ENCODE results near the gene TMEM30B. TPM values are rescaled to one million over a fixed set of nuclear protein-coding genes. Genes with fewer than 3 reads are reported as not detected.
"Not testable (repeated sequence)": the region's sequence is repeated elsewhere in the genome, so short reads cannot be mapped to it uniquely, and the experiment has no call there.

Gene TMEM30B
- total RNA-seq, 2 donors from 2014 or later: 0.81 to 1.2 TPM

DNA sequence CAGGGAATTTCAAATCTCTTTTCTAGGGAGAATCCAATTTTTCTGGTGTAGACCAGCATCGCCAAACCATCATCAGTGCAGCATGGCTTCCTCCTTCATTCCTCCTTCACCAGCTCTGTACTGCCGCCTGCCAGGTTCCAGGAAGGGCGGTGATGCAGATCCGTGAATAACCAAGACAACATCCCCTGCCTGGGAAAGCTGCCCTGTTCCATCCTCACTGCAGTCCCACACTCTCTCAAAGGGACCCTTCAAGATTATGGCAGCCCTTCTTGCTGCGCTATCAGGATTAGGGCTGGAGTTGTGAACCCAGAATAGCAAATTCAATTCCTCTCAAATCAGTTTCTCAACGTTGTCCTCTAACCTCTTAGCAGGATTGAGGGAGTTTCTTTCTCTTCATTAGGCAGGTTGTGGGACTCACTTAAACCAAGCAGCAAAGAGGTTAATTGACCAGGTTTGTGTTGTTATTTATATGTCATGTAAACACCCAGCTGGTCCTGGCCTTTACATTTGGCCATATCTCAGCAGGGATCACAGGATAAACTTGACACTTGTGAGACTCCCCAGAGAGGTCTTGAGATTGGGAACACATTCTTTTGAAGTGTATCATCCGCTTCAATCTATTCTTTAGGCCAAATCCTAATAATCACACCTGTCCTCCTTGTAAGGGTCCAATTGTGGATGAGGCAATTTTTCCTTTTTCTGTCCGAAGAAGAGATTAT, 26.2 kb downstream of the TMEM30B start:
- Mint-ChIP-seq H3K4me1 (ENCODE audit: low read depth in 2 of 2) (peaks cover 3 to 6% of the 10 kb centered on the region in 2 donors), H3K27ac (no peak overlapping the region), H3K9me3 (no peaks in the 10 kb centered on the region), H3K36me3 (no peaks in the 10 kb centered on the region), H3K27me3 (peaks cover 21 to 40% of the 10 kb centered on the region in 2 donors), H3K4me3 (no peak overlapping the region)
- no peak for ATAC-seq
- DNase-seq (ENCODE audit: low spot score): no peak

DNA sequence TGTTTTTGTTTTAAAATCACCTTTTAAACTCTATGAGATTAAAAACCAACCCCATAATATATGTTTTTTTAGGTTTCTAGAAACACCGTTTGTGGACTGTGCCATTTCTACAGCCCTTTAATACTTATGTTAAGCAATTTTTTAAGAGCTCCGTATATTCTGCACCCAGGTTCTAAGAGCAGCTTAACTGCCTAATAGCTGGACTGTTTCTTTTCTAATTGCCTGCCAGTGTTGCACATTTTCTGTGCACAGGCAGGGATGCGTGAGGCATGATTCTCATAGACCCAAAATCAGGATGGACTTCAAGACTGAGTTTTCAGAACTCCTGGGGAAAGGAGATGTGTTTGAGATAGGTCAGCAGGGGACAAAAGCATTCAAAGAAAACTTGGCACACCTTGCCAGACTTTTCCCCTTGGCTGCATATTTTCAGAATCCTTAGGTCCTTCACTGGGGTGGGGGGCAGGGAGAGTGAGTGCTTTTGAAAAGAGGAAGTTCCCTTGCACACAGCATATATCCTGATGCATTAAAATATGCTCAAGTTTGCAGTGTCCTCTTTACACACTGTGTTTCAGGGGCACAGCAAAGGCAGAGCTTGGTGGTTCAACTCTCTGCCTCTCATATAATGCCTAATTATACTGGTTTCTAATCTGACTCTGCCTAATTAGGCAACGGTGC, 27.9 kb downstream of the TMEM30B start:
- H3K27me3 Mint-ChIP-seq: peaks cover 24 to 32% of the 10 kb centered on the region in 2 donors
- no peak for ATAC-seq
- no peaks in the 10 kb centered on the region for H3K36me3 Mint-ChIP-seq
- H3K27ac Mint-ChIP-seq: no peak overlapping the region
- no peak for DNase-seq (ENCODE audit: low spot score)
- H3K4me1 Mint-ChIP-seq (ENCODE audit: low read depth in 2 of 2): peaks cover 3 to 6% of the 10 kb centered on the region in 2 donors
- H3K9me3 Mint-ChIP-seq: no peaks in the 10 kb centered on the region
- H3K4me3 Mint-ChIP-seq: no peak overlapping the region

DNA sequence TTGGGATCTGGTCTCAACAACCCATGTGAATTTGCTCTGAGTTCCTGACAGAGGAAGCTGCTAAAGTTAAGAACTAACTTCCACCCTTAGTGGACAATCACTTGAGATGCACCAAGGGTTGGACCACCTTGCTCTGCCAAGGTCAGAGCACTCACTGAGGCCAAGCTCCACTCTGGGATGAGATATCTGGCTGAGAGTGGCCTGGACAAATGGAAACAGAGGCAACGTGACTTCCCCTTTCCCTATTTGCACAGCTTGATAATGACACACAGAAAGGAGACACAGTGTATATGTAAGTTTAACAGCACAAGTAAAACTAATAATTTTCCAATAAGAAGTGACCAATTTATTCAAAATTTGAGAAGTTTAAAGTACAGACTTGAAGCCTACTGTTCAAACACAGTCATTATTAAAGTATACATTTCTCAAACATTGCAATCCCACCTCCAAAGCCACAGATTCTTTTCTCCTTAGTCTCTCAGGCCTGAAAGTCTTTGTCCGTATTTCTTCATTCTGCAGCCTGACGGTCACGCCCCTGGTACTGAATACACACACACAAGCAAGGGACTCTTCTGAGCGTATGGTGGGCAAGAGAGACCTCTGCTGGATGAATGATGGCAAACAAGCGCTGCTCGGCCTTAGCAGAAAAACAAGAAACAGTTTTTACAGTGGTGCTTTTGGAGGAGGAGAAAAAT, 28.6 kb downstream of the TMEM30B start:
- peaks cover 24 to 32% of the 10 kb centered on the region in 2 donors for H3K27me3 Mint-ChIP-seq

DNA sequence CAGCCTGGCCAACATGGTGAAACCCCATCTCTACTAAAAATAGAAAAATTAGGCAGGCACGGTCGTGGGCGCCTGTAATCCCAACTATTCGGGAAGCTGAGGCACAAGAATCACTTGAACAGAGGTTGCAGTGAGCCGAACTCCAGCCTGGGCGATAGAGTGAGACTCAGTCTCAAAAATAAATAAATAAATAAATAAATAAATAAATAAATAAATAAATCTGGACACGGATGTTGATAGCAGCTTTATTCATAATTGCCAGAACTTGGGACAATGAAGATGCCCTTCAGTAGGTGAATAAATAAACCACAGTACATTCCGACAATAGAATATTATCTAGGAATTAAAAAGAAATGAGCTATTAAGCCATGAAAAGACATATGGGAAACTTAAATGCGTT, 31.1 kb downstream of the TMEM30B start:
- Mint-ChIP-seq H3K27ac (no peak overlapping the region), H3K4me3 (no peak overlapping the region), H3K36me3 (no peaks in the 10 kb centered on the region), H3K9me3 (no peaks in the 10 kb centered on the region), H3K4me1 (ENCODE audit: low read depth in 2 of 2) (peaks cover 3 to 6% of the 10 kb centered on the region in 2 donors), H3K27me3 (peaks cover 21 to 26% of the 10 kb centered on the region in 2 donors)
- DNase-seq (ENCODE audit: low spot score): no peak
- no peak for ATAC-seq

More for the DNA sequence above, 28.6 kb downstream of the TMEM30B start:
- DNase-seq (ENCODE audit: low spot score) (no peak), ATAC-seq (peak; percentile 78 to 86)
- Mint-ChIP-seq H3K9me3 (no peaks in the 10 kb centered on the region), H3K36me3 (no peaks in the 10 kb centered on the region), H3K4me1 (ENCODE audit: low read depth in 2 of 2) (peaks cover 3 to 6% of the 10 kb centered on the region in 2 donors), H3K4me3 (no peak overlapping the region), H3K27ac (no peak overlapping the region)

- no peak overlapping the region for H3K27ac Mint-ChIP-seq
- DNase-seq (ENCODE audit: low spot score) (no peak), ATAC-seq (peak in 1 of 2 donors; percentile 85)
- H3K4me1 Mint-ChIP-seq (ENCODE audit: low read depth in 2 of 2): peaks cover 3 to 5% of the 10 kb centered on the region in 2 donors
- peaks cover 17 to 34% of the 10 kb centered on the region in 2 donors for H3K27me3 Mint-ChIP-seq
- no peak overlapping the region for H3K4me3 Mint-ChIP-seq
- no peaks in the 10 kb centered on the region for H3K36me3 Mint-ChIP-seq
- no peaks in the 10 kb centered on the region for H3K9me3 Mint-ChIP-seq
These were observed 33.2 kb downstream of the TMEM30B start for GRCh38 chr14:61247935-61248334.

DNA sequence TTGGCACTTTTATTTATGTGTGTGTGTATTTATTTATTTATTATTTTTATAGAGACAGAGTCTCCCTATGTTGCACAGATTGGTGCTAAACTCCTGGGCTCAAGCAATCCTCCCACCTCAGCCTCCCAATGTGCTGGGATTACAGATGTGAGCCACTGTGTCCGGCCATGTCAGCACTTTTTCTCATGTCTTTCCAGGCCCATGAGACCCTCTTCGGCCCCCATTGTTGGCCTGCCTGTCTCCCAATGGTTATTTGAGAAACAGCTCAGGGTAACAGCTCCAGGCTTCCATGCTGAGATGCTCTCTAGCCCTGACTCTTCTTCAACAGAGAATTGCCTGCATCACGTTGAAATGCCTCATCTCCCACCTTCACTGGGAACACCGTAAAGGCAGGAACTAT, 34.4 kb downstream of the TMEM30B start:
- H3K36me3 Mint-ChIP-seq: peaks cover under 1% of the 10 kb centered on the region
- no peaks in the 10 kb centered on the region for H3K9me3 Mint-ChIP-seq
- no peak for ATAC-seq
- no peaks in the 10 kb centered on the region for H3K4me1 Mint-ChIP-seq (ENCODE audit: low read depth in 2 of 2)
- H3K27me3 Mint-ChIP-seq: peaks cover 18 to 31% of the 10 kb centered on the region in 2 donors
- H3K27ac Mint-ChIP-seq: no peak overlapping the region
- no peak for DNase-seq (ENCODE audit: low spot score)
- H3K4me3 Mint-ChIP-seq: no peak overlapping the region

GRCh38 chr14:61244009-61244408, 37.1 kb downstream of the TMEM30B start:
- H3K36me3 Mint-ChIP-seq: peaks cover 14% of the 10 kb centered on the region
- no peak overlapping the region for H3K27ac Mint-ChIP-seq
- no peaks in the 10 kb centered on the region for H3K9me3 Mint-ChIP-seq

GRCh38 chr14:61240206-61240605, 40.9 kb downstream of the TMEM30B start:
- no peaks in the 10 kb centered on the region for H3K4me1 Mint-ChIP-seq (ENCODE audit: low read depth in 2 of 2)
- no peak for ATAC-seq
- peaks cover 14% of the 10 kb centered on the region for H3K36me3 Mint-ChIP-seq
- H3K4me3 Mint-ChIP-seq: no peak overlapping the region
- H3K27me3 Mint-ChIP-seq: peaks cover 18 to 36% of the 10 kb centered on the region in 2 donors
- H3K27ac Mint-ChIP-seq: no peak overlapping the region
- no peaks in the 10 kb centered on the region for H3K9me3 Mint-ChIP-seq
- no peak for DNase-seq (ENCODE audit: low spot score)

More at GRCh38 chr14:61244009-61244408, 37.1 kb downstream of the TMEM30B start:
- no peaks in the 10 kb centered on the region for H3K4me1 Mint-ChIP-seq (ENCODE audit: low read depth in 2 of 2)
- no peak for DNase-seq (ENCODE audit: low spot score)
- H3K4me3 Mint-ChIP-seq: no peak overlapping the region
- no peak for ATAC-seq
- peaks cover 13 to 37% of the 10 kb centered on the region in 2 donors for H3K27me3 Mint-ChIP-seq

DNA sequence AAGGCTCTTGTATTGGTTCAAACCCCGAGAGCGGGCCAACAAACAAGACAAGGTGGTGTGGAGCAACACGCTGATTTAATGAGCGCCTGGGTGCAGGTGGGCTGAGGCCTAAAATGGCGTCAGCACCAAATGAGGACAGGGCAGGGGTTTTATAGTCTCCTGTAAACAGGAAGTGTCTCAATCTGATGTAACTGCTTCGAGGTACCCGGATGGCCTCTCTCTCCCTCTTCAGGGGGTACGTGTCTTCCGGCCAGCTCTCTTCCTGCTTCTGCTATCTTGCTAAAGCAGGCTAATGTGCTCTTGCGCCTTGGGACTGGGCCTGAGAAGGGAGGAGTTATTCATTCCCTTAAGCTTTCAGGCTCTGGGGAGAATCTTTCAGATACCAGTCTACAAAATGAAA, 41.9 kb downstream of the TMEM30B start:
- DNase-seq (ENCODE audit: low spot score); ATAC-seq; H3K4me1 Mint-ChIP-seq (ENCODE audit: low read depth in 2 of 2); H3K9me3 Mint-ChIP-seq; H3K27ac Mint-ChIP-seq; H3K4me3 Mint-ChIP-seq: not testable (repeated sequence)
- H3K27me3 Mint-ChIP-seq: peaks cover 21 to 39% of the 10 kb centered on the region in 2 donors
- peaks cover 14% of the 10 kb centered on the region for H3K36me3 Mint-ChIP-seq

DNA sequence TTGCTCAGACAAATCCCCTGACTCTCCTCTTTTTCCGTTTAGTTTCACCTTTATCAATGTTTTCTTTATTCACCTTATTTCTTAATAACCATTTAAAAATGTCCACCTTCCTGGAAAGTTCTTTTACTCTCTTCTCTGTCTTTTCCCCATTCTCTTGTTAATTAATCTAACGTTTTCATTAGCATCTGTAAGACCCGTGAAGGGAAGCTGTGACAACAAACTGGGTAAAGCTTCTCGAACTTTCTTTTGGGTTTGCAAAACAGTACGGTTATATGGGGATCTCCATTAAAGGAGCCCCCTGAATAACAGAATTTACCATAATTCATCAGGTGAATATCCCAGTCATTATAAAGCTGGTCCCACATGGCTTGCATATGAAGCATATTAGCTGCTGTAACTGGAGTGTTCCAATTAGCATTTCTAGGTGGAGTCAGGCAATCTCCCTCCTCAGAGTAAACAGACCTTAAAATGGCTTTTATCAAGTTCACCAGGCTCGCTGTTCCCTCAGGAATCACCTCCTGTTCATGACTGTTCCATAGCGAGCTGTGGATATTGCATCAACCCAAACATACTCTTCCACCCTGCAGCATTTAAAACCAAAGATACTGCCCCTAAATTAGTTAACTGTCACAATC, 42.4 kb downstream of the TMEM30B start:
- Mint-ChIP-seq H3K4me3 (no peak overlapping the region), H3K4me1 (ENCODE audit: low read depth in 2 of 2) (no peaks in the 10 kb centered on the region), H3K9me3 (no peaks in the 10 kb centered on the region), H3K27me3 (peaks cover 21 to 41% of the 10 kb centered on the region in 2 donors), H3K27ac (no peak overlapping the region), H3K36me3 (peaks cover 14% of the 10 kb centered on the region)
- no peak for DNase-seq (ENCODE audit: low spot score)
- no peak for ATAC-seq

- H3K27me3 Mint-ChIP-seq: peaks cover 31 to 45% of the 10 kb centered on the region in 2 donors
- H3K27ac Mint-ChIP-seq: no peak overlapping the region
- DNase-seq (ENCODE audit: low spot score) (no peak), ATAC-seq (peak in 1 of 2 donors; percentile 31)
- H3K9me3 Mint-ChIP-seq: no peaks in the 10 kb centered on the region
- no peaks in the 10 kb centered on the region for H3K36me3 Mint-ChIP-seq
- no peak overlapping the region for H3K4me3 Mint-ChIP-seq
- peaks cover 4% of the 10 kb centered on the region in 2 donors for H3K4me1 Mint-ChIP-seq (ENCODE audit: low read depth in 2 of 2)
These were observed 46.8 kb downstream of the TMEM30B start for GRCh38 chr14:61234215-61234916.

- Mint-ChIP-seq H3K36me3 (no peaks in the 10 kb centered on the region), H3K27me3 (peaks cover 35 to 48% of the 10 kb centered on the region in 2 donors), H3K9me3 (no peaks in the 10 kb centered on the region), H3K27ac (no peak overlapping the region), H3K4me1 (ENCODE audit: low read depth in 2 of 2) (peaks cover 4% of the 10 kb centered on the region in 2 donors), H3K4me3 (no peak overlapping the region)
- DNase-seq (ENCODE audit: low spot score) (no peak), ATAC-seq (no peak)
These were observed 47.6 kb downstream of the TMEM30B start for GRCh38 chr14:61233436-61233956.

DNA sequence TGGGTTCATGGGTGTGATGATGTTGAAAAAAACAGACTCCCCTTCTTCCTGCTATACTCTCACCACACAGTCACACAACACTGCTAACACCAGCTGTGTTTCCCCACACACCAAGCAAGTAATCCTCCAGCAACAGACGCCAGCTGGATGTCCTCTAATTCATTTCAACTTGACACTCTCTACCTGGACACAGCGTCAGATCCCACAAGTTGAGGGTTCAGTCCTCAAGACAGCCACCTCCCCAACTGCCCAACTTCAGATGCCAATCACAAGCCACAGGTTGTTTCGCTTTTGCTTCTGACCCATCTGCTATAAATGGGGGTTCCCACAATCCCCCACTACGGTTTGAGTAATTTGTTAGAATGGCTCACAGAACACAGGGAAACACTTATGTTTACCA, 49.3 kb downstream of the TMEM30B start:
- DNase-seq (ENCODE audit: low spot score): no peak
- Mint-ChIP-seq H3K4me1 (ENCODE audit: low read depth in 2 of 2) (peaks cover 4% of the 10 kb centered on the region in 2 donors), H3K4me3 (no peak overlapping the region), H3K36me3 (no peaks in the 10 kb centered on the region), H3K27ac (no peak overlapping the region), H3K9me3 (no peaks in the 10 kb centered on the region), H3K27me3 (peaks cover 33 to 51% of the 10 kb centered on the region in 2 donors)
- ATAC-seq: no peak

All from natural killer cell treated with Interleukin-12 subunit alpha and Interleukin-12 subunit beta and Interleukin-15 and Interleukin-18, amount 100 ng/mL, for 72 hours (primary cell).